ENCODE results near the gene C13orf42.

Gene C13orf42

GRCh38 chr13:51048616-51049015 is 62.5 kb downstream of the C13orf42 start:
- no peak for TF ChIP-seq CTCF (IDR thresholded peaks at IDR 0.05; ENCODE audit: unreplicated experiment in 3 of 3)
- Mint-ChIP-seq H3K36me3 (ENCODE audit: low read depth) (no peaks in the 10 kb centered on the region), H3K4me1 (peaks cover 3% of the 10 kb centered on the region), H3K4me3 (no peak overlapping the region), H3K9me3 (no peaks in the 10 kb centered on the region), H3K27ac (no peak overlapping the region), H3K27me3 (ENCODE audit: low read depth) (peaks cover 9% of the 10 kb centered on the region)

DNA sequence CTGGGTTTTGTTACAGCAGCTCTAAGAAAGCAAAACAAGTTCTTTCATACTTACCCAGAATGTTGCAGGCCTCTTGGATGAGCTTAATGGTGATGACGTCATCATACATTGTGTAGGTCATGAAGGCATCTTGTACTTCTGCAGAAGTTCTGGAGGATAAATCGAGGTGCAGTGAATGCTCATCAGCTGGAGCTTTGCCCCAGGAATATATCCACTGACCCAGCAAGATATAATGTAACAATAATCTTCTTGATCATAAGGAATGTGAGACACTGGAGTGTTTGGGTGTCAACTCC is 63.0 kb downstream of the C13orf42 start:
- H3K36me3 Mint-ChIP-seq (ENCODE audit: low read depth), result no peaks in the 10 kb centered on the region
- H3K9me3 Mint-ChIP-seq, result no peaks in the 10 kb centered on the region
- no peak for TF ChIP-seq CTCF (IDR thresholded peaks at IDR 0.05; ENCODE audit: unreplicated experiment in 3 of 3)
- no peak overlapping the region for H3K4me3 Mint-ChIP-seq
- H3K27me3 Mint-ChIP-seq (ENCODE audit: low read depth), result peaks cover 9% of the 10 kb centered on the region
- no peak overlapping the region for H3K27ac Mint-ChIP-seq
- H3K4me1 Mint-ChIP-seq, result peaks cover 8% of the 10 kb centered on the region

DNA sequence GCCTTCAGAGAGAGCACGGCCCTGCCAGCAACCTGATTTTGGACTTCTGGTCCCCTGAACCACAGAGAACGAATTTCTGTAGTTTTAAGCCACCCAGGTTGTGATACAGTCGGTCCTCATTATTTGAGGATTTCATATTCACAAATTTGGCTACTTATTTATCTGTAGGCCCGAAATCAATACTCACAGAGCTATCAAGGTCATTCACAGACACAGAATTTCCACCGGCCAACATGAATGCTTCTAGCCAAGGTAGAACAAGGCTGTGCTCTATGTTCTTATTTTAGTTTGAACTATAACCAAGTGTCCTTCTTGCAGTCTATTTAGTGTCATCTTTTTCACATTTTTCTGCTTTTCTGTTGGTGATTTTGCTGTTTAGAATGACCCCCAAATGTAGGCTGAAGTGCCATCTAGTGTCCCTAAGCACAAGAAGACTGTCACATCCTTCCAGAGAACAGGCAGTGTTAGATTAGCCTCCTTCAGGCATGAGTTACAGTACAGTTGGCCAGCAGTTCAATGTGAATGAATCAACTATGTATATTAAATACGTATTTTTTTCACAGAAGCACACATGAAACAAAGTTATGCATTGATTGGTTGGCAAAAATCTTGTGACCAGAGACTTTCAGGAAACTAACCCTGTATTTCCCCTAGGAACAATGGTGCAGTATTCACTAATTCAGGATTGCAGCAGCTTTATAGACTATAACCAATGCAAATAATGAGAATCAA is 63.5 kb downstream of the C13orf42 start:
- peaks cover 7% of the 10 kb centered on the region for H3K27me3 Mint-ChIP-seq (ENCODE audit: low read depth)
- H3K9me3 Mint-ChIP-seq, result no peaks in the 10 kb centered on the region

DNA sequence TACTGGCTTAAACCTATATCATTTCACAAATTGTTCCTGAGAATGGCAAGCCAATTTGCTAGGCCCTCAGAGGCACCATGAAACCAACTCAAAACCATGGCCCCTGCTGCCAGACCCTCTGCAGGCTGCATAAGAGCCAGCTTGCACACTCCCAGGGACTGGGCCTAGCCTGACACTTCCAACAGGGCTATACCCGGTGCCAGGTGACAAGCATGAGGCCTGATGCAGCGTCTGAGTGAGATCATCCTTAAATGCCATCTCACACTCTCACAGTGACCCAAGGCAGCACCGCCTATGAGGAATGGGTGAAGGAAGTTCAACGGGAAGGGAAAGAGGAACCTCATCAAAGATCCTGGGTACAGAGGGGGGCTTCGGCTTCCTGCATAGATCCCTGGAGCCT is 65.6 kb downstream of the C13orf42 start:
- peaks cover 10% of the 10 kb centered on the region for H3K4me1 Mint-ChIP-seq
- H3K27ac Mint-ChIP-seq, result no peak overlapping the region
- H3K36me3 Mint-ChIP-seq (ENCODE audit: low read depth), result no peaks in the 10 kb centered on the region
- no peak for TF ChIP-seq CTCF (IDR thresholded peaks at IDR 0.05; ENCODE audit: unreplicated experiment in 3 of 3)
- no peak overlapping the region for H3K4me3 Mint-ChIP-seq
- no peaks in the 10 kb centered on the region for H3K9me3 Mint-ChIP-seq
- H3K27me3 Mint-ChIP-seq (ENCODE audit: low read depth), result peaks cover 6% of the 10 kb centered on the region

More for the DNA sequence above, 63.5 kb downstream of the C13orf42 start:
- no peak for TF ChIP-seq CTCF (IDR thresholded peaks at IDR 0.05; ENCODE audit: unreplicated experiment in 3 of 3)
- no peak overlapping the region for H3K4me3 Mint-ChIP-seq
- H3K4me1 Mint-ChIP-seq, result peaks cover 10% of the 10 kb centered on the region
- no peaks in the 10 kb centered on the region for H3K36me3 Mint-ChIP-seq (ENCODE audit: low read depth)
- no peak overlapping the region for H3K27ac Mint-ChIP-seq

- Mint-ChIP-seq H3K4me3 (no peak overlapping the region), H3K27me3 (ENCODE audit: low read depth) (peaks cover 6% of the 10 kb centered on the region), H3K27ac (no peak overlapping the region), H3K4me1 (peaks cover 10% of the 10 kb centered on the region), H3K36me3 (ENCODE audit: low read depth) (no peaks in the 10 kb centered on the region), H3K9me3 (no peaks in the 10 kb centered on the region)
- TF ChIP-seq CTCF (IDR thresholded peaks at IDR 0.05; ENCODE audit: unreplicated experiment in 3 of 3), result no peak
Measured at GRCh38 chr13:51044023-51044665, 66.9 kb downstream of the C13orf42 start.

- peaks cover 10% of the 10 kb centered on the region for H3K4me1 Mint-ChIP-seq
- H3K4me3 Mint-ChIP-seq, result no peak overlapping the region
- no peak for TF ChIP-seq CTCF (IDR thresholded peaks at IDR 0.05; ENCODE audit: unreplicated experiment in 3 of 3)
- H3K36me3 Mint-ChIP-seq (ENCODE audit: low read depth), result no peaks in the 10 kb centered on the region
- no peaks in the 10 kb centered on the region for H3K9me3 Mint-ChIP-seq
- H3K27ac Mint-ChIP-seq, result peak overlapping the region in 2 of 3 experiments; percentile 9 to 25
- H3K27me3 Mint-ChIP-seq (ENCODE audit: low read depth), result peaks cover 6% of the 10 kb centered on the region
Measured at GRCh38 chr13:51043310-51043709, 67.8 kb downstream of the C13orf42 start.

All from nephron (organoid).